GM18526 (cell line): ENCODE results near the gene NLRP1.

ENCODE experiments used
- POLR2A ChIP-seq: IDR thresholded peaks from 3 replicates; pipeline ENCODE4 v1.6.1; 2011; ENCODE audit not compliant: insufficient read length; ENCODE audit errors: extremely low read depth

The NLRP1 gene

GRCh38 chr17:5485270-5486205 is 98.8 kb downstream of the NLRP1 start, which contains the start of gene DERL2:
DERL2 (minus strand) TSS chr17:5486178; CDS start chr17:5486161, 17 bp downstream.
- peak; percentile 64 for TF ChIP-seq POLR2A

GRCh38 chr17:5481451-5481850 is 102.9 kb downstream of the NLRP1 start:
- no peak for TF ChIP-seq POLR2A

- no peak for TF ChIP-seq POLR2A
Observed at GRCh38 chr17:5480962-5481361, 103.3 kb downstream of the NLRP1 start.

GRCh38 chr17:5478992-5479391 is 105.3 kb downstream of the NLRP1 start:
- no peak for TF ChIP-seq POLR2A

- no peak for TF ChIP-seq POLR2A
Observed at GRCh38 chr17:5473906-5474305, 110.4 kb downstream of the NLRP1 start.

GRCh38 chr17:5472511-5472910 is 111.8 kb downstream of the NLRP1 start:
- TF ChIP-seq POLR2A, result no peak

- no peak for TF ChIP-seq POLR2A
Observed at GRCh38 chr17:5468075-5468473, 116.2 kb downstream of the NLRP1 start.

- no peak for TF ChIP-seq POLR2A
Observed at GRCh38 chr17:5467416-5467815, 116.9 kb downstream of the NLRP1 start.

- no peak for TF ChIP-seq POLR2A
Observed at GRCh38 chr17:5466295-5466694, 118.0 kb downstream of the NLRP1 start.

GRCh38 chr17:5464717-5465507 is 119.4 kb downstream of the NLRP1 start:
- no peak for TF ChIP-seq POLR2A
